Right forelimb (tissue), 1 donor: ENCODE measurements around the gene PAH.
A peak's percentile ranks its signal among the peaks of the same experiment; 100 is the strongest.
"Not testable (repeated sequence)": the region's sequence is repeated elsewhere in the genome, so short reads cannot be mapped to it uniquely, and the experiment has no call there.

ENCODE experiments used
- DNase-seq: peaks from one replicate; pipeline ENCODE4 v3.0.0-alpha.2; 2018

PAH gene

GRCh38 chr12:102888511-102888910, 28.5 kb downstream of the PAH start:
- no peak for DNase-seq

- DNase-seq = no peak
Observed at GRCh38 chr12:102885043-102885932, 31.8 kb downstream of the PAH start.

- DNase-seq = peak; percentile 53
Observed at GRCh38 chr12:102883204-102883799, 33.7 kb downstream of the PAH start.

- DNase-seq = no peak
Observed at GRCh38 chr12:102880783-102881182, 36.3 kb downstream of the PAH start.

- no peak for DNase-seq
Observed at GRCh38 chr12:102879144-102879763, 37.8 kb downstream of the PAH start.

- no peak for DNase-seq
Observed at GRCh38 chr12:102876883-102877282, 40.2 kb downstream of the PAH start.

GRCh38 chr12:102874819-102875218, 42.2 kb downstream of the PAH start:
- no peak for DNase-seq

- DNase-seq = no peak
Observed at GRCh38 chr12:102873077-102873476, 44.0 kb downstream of the PAH start.

- DNase-seq = no peak
Observed at GRCh38 chr12:102871014-102871413, 46.0 kb downstream of the PAH start.

GRCh38 chr12:102869571-102869970, 47.5 kb downstream of the PAH start:
- DNase-seq = no peak

GRCh38 chr12:102865821-102866615, 51.0 kb downstream of the PAH start:
- DNase-seq = no peak

GRCh38 chr12:102862486-102862885, 54.6 kb downstream of the PAH start:
- no peak for DNase-seq

GRCh38 chr12:102851246-102851645, 65.8 kb downstream of the PAH start:
- no peak for DNase-seq

- no peak for DNase-seq
Observed at GRCh38 chr12:102849722-102850447, 67.2 kb downstream of the PAH start.

- DNase-seq = no peak
Observed at GRCh38 chr12:102848832-102849231, 68.2 kb downstream of the PAH start.

GRCh38 chr12:102847131-102847530, 69.9 kb downstream of the PAH start:
- DNase-seq = no peak

GRCh38 chr12:102833687-102834441, 83.2 kb downstream of the PAH start:
- DNase-seq = no peak

- DNase-seq = not testable (repeated sequence)
Observed at GRCh38 chr12:102832826-102833225, 84.2 kb downstream of the PAH start.

- DNase-seq = peak; percentile 79
Observed at GRCh38 chr12:102824218-102824835, 92.7 kb downstream of the PAH start.

- DNase-seq = no peak
Observed at GRCh38 chr12:102821149-102821548, 95.9 kb downstream of the PAH start.

GRCh38 chr12:102816816-102817434, 100.1 kb downstream of the PAH start:
- no peak for DNase-seq
